ENCODE data around the gene HIVEP1. TPM values are rescaled to one million over a fixed set of nuclear protein-coding genes. Genes with fewer than 3 reads are reported as not detected.

Gene HIVEP1
- total RNA-seq, 5 donors from 2014 or later (not counting 1 experiment from before 2014, with no cell fraction given): 20.0 to 73.1 (median 29.5) TPM

DNA sequence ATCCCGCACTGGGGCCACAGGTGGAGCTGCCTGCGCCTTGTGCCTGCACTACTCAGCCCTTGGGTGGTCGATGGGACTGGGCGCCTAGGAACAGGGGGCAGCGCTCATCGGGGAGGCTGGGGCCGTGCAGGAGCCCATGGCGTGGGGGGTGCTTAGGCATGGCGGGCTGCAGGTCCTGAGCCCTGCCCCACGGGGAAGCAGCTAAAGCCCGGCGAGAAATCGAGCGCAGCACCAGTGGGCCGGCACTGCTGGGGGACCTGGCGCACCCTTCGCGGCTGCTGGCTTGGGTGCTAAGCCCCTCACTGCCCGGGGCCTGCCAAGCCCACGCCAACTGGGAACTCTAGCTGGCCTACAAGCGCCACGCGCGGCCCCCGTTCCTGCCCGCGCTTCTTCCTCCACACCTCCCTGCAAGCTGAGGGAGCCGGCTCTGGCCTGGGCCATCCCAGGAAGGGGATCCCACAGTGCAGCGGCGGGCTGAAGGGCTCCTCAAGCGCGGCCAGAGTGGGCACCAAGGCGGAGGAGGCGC is 5.8 kb downstream of the HIVEP1 start:
- H3K4me1 ChIP-seq (ENCODE audit: control insufficient read depth in 1 of 2, extremely low read depth in 1 of 2, insufficient read depth in 2 of 2, low read length in 2 of 2): peaks cover 17 to 33% of the 10 kb centered on the region in 2 experiments
- H3K36me3 Mint-ChIP-seq: peaks cover 58% of the 10 kb centered on the region
- WGBS (ENCODE audit: insufficient coverage): 96% methylated on average over 27 of the region's 34 CpGs
- peaks cover 3 to 8% of the 10 kb centered on the region in 2 donors for H3K36me3 ChIP-seq (ENCODE audit: control insufficient read depth in 2 of 2, extremely low read depth in 1 of 2, insufficient read depth in 1 of 2, low read length in 1 of 2)
- no peak overlapping the region for H3K4me3 ChIP-seq (ENCODE audit: control insufficient read depth in 1 of 2, extremely low read depth in 1 of 2, low read length in 1 of 2)
- ChIA-PET CTCF (interaction anchor here in 1 of 2 donors (0.6 kb wide), 1 partner anchor 312 kb away, joined by 5 read pairs; no protein-coding TSS in a partner anchor), POLR2A (interaction anchor here in 1 of 2 donors (0.6 to 1.1 kb wide), 2 partner anchors 11 to 32 kb away, joined by 3 to 4 read pairs; no protein-coding TSS in a partner anchor)
- H3K27ac ChIP-seq (ENCODE audit: low read length): no peak overlapping the region
- H3K27me3 Mint-ChIP-seq: no peaks in the 10 kb centered on the region
- no peak for ATAC-seq (replicated peaks in 1 of 4)
- H3K27me3 ChIP-seq (replicated peaks in 1 of 2; ENCODE audit: control insufficient read depth in 2 of 2, extremely low read depth in 1 of 2, insufficient read depth in 2 of 2, low read length in 1 of 2): no peaks in the 10 kb centered on the region
- H3K9me3 ChIP-seq: no peaks in the 10 kb centered on the region
- H3K27ac Mint-ChIP-seq: no peak overlapping the region
- peaks cover 71 to 81% (median 79%) of the 10 kb centered on the region in 3 donors for H3K4me1 Mint-ChIP-seq
- H3K4me3 Mint-ChIP-seq: no peak overlapping the region
- H3K9me3 Mint-ChIP-seq: peaks cover 0 to 5% (median 0%) of the 10 kb centered on the region in 3 donors
- no peak for DNase-seq

- peak in 1 of 4 experiments; percentile 11 for ATAC-seq (replicated peaks in 1 of 4)
Measured at GRCh38 chr6:12020187-12020791, 8.2 kb downstream of the HIVEP1 start.

DNA sequence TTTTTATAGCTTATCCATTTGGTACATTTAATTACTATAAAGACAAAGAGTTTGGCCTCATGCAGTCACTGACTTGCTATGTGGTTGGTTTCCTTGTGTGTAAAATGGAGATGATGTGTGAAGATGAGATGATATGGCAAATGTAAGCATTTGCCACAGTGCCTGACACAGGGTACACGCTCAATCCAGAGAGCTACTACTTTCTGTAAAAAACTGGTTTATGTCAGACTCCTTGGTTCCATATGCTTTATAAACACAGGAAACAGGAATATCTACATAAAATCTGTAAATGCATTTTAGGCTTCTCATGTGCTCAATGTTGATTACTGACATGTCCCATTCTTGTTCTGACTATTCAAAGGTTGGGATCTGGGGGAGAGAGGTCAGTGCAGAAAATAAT is 10.4 kb downstream of the HIVEP1 start:
- peaks cover 8 to 37% of the 10 kb centered on the region in 2 experiments for H3K4me1 ChIP-seq (ENCODE audit: control insufficient read depth in 1 of 2, extremely low read depth in 1 of 2, insufficient read depth in 2 of 2, low read length in 2 of 2)
- no peaks in the 10 kb centered on the region for H3K9me3 ChIP-seq
- DNase-seq (no peak), ATAC-seq (replicated peaks in 1 of 4) (no peak)
- no peaks in the 10 kb centered on the region for H3K27me3 ChIP-seq (replicated peaks in 1 of 2; ENCODE audit: control insufficient read depth in 2 of 2, extremely low read depth in 1 of 2, insufficient read depth in 2 of 2, low read length in 1 of 2)
- H3K27ac ChIP-seq (ENCODE audit: low read length): no peak overlapping the region
- WGBS (ENCODE audit: insufficient coverage): no CpG with 5 or more reads among the region's 1 CpG
- CTCF ChIA-PET: no interaction called here
- H3K4me1 Mint-ChIP-seq: peaks cover 63 to 77% (median 73%) of the 10 kb centered on the region in 3 donors
- no peaks in the 10 kb centered on the region for H3K9me3 Mint-ChIP-seq
- POLR2A ChIA-PET: no interaction called here
- peaks cover 51% of the 10 kb centered on the region for H3K36me3 Mint-ChIP-seq
- no peak overlapping the region for H3K4me3 Mint-ChIP-seq
- H3K27ac Mint-ChIP-seq: no peak overlapping the region
- peaks cover 3 to 8% of the 10 kb centered on the region in 2 donors for H3K36me3 ChIP-seq (ENCODE audit: control insufficient read depth in 2 of 2, extremely low read depth in 1 of 2, insufficient read depth in 1 of 2, low read length in 1 of 2)
- no peak overlapping the region for H3K4me3 ChIP-seq (ENCODE audit: control insufficient read depth in 1 of 2, extremely low read depth in 1 of 2, low read length in 1 of 2)
- H3K27me3 Mint-ChIP-seq: no peaks in the 10 kb centered on the region

More at GRCh38 chr6:12020187-12020791, 8.2 kb downstream of the HIVEP1 start:
- H3K36me3 ChIP-seq (ENCODE audit: control insufficient read depth in 2 of 2, extremely low read depth in 1 of 2, insufficient read depth in 1 of 2, low read length in 1 of 2): peaks cover 3 to 8% of the 10 kb centered on the region in 2 donors
- Mint-ChIP-seq H3K36me3 (peaks cover 57% of the 10 kb centered on the region), H3K4me1 (peaks cover 66 to 77% (median 73%) of the 10 kb centered on the region in 3 donors), H3K4me3 (peak overlapping the region in 1 of 3 donors; percentile 30), H3K9me3 (no peaks in the 10 kb centered on the region), H3K27ac (peak overlapping the region; percentile 72 to 75), H3K27me3 (no peaks in the 10 kb centered on the region)
- H3K27me3 ChIP-seq (replicated peaks in 1 of 2; ENCODE audit: control insufficient read depth in 2 of 2, extremely low read depth in 1 of 2, insufficient read depth in 2 of 2, low read length in 1 of 2): no peaks in the 10 kb centered on the region
- POLR2A ChIA-PET: interaction anchor here (0.5 to 0.7 kb wide), 4 partner anchors 10 to 212 kb away, joined by 3 to 5 read pairs (median 4); no protein-coding TSS in a partner anchor
- H3K4me3 ChIP-seq (ENCODE audit: control insufficient read depth in 1 of 2, extremely low read depth in 1 of 2, low read length in 1 of 2): no peak overlapping the region
- no peak overlapping the region for H3K27ac ChIP-seq (ENCODE audit: low read length)
- H3K9me3 ChIP-seq: no peaks in the 10 kb centered on the region
- DNase-seq: no peak
- WGBS (ENCODE audit: insufficient coverage): 84% methylated on average over 8 of the region's 12 CpGs
- peaks cover 12 to 33% of the 10 kb centered on the region in 2 experiments for H3K4me1 ChIP-seq (ENCODE audit: control insufficient read depth in 1 of 2, extremely low read depth in 1 of 2, insufficient read depth in 2 of 2, low read length in 2 of 2)
- CTCF ChIA-PET: interaction anchor here (0.6 to 0.7 kb wide), 4 partner anchors 31 to 1131 kb away, joined by 3 to 8 read pairs (median 4); no protein-coding TSS in a partner anchor

- no peaks in the 10 kb centered on the region for H3K9me3 Mint-ChIP-seq
Measured at GRCh38 chr6:12022953-12023388, 10.9 kb downstream of the HIVEP1 start.

DNA sequence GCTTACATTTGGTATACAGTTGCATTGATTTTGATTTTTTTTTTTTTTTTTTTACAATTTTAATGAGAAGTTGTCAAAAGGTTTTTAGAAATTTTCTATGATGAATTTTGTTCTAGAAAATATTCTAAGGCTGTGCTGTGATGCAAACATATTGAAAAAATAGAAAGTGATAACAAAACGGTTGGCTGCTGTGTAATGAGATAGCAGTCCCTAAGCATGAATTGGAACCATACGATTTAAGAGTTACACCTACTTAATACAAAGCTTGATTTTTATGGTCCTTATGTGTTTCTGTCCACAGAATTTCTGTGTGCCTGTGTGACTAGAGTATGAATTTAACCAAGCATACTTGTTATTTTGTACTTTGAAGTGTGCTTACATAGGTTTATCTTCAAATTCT is 12.1 kb downstream of the HIVEP1 start:
- no peak overlapping the region for H3K27ac ChIP-seq (ENCODE audit: low read length)
- no peak overlapping the region for H3K4me3 ChIP-seq (ENCODE audit: control insufficient read depth in 1 of 2, extremely low read depth in 1 of 2, low read length in 1 of 2)
- Mint-ChIP-seq H3K4me3 (no peak overlapping the region), H3K9me3 (peaks cover 0 to 7% (median 0%) of the 10 kb centered on the region in 3 donors), H3K36me3 (peaks cover 57% of the 10 kb centered on the region), H3K4me1 (peaks cover 66 to 75% (median 71%) of the 10 kb centered on the region in 3 donors), H3K27me3 (no peaks in the 10 kb centered on the region), H3K27ac (no peak overlapping the region)
- H3K4me1 ChIP-seq (ENCODE audit: control insufficient read depth in 1 of 2, extremely low read depth in 1 of 2, insufficient read depth in 2 of 2, low read length in 2 of 2): peaks cover 8 to 35% of the 10 kb centered on the region in 2 experiments
- CTCF ChIA-PET: interaction anchor here in 1 of 2 donors (0.5 kb wide), 1 partner anchor 91 kb away, joined by 5 read pairs; no protein-coding TSS in a partner anchor
- peaks cover 0 to 5% of the 10 kb centered on the region in 2 donors for H3K36me3 ChIP-seq (ENCODE audit: control insufficient read depth in 2 of 2, extremely low read depth in 1 of 2, insufficient read depth in 1 of 2, low read length in 1 of 2)
- no peaks in the 10 kb centered on the region for H3K27me3 ChIP-seq (replicated peaks in 1 of 2; ENCODE audit: control insufficient read depth in 2 of 2, extremely low read depth in 1 of 2, insufficient read depth in 2 of 2, low read length in 1 of 2)
- POLR2A ChIA-PET: interaction anchor here in 1 of 2 donors (0.7 kb wide), 1 partner anchor 66 kb away, joined by 8 read pairs; no protein-coding TSS in a partner anchor
- no CpG with 5 or more reads among the region's 2 CpGs for WGBS (ENCODE audit: insufficient coverage)
- H3K9me3 ChIP-seq: peaks cover 2% of the 10 kb centered on the region
- DNase-seq: no peak
- ATAC-seq (replicated peaks in 1 of 4): no peak

More at GRCh38 chr6:12022953-12023388, 10.9 kb downstream of the HIVEP1 start:
- Mint-ChIP-seq H3K4me1 (peaks cover 67 to 80% (median 74%) of the 10 kb centered on the region in 3 donors), H3K27ac (no peak overlapping the region), H3K4me3 (no peak overlapping the region), H3K27me3 (no peaks in the 10 kb centered on the region), H3K36me3 (peaks cover 54% of the 10 kb centered on the region)
- peaks cover 3 to 8% of the 10 kb centered on the region in 2 donors for H3K36me3 ChIP-seq (ENCODE audit: control insufficient read depth in 2 of 2, extremely low read depth in 1 of 2, insufficient read depth in 1 of 2, low read length in 1 of 2)
- H3K27me3 ChIP-seq (replicated peaks in 1 of 2; ENCODE audit: control insufficient read depth in 2 of 2, extremely low read depth in 1 of 2, insufficient read depth in 2 of 2, low read length in 1 of 2): no peaks in the 10 kb centered on the region
- ChIA-PET CTCF (no interaction called here), POLR2A (no interaction called here)
- no CpG with 5 or more reads among the region's 7 CpGs for WGBS (ENCODE audit: insufficient coverage)
- ATAC-seq (replicated peaks in 1 of 4) (no peak), DNase-seq (no peak)
- H3K9me3 ChIP-seq: no peaks in the 10 kb centered on the region
- no peak overlapping the region for H3K4me3 ChIP-seq (ENCODE audit: control insufficient read depth in 1 of 2, extremely low read depth in 1 of 2, low read length in 1 of 2)
- no peak overlapping the region for H3K27ac ChIP-seq (ENCODE audit: low read length)
- peaks cover 8 to 37% of the 10 kb centered on the region in 2 experiments for H3K4me1 ChIP-seq (ENCODE audit: control insufficient read depth in 1 of 2, extremely low read depth in 1 of 2, insufficient read depth in 2 of 2, low read length in 2 of 2)

- no peak overlapping the region for H3K27ac ChIP-seq (ENCODE audit: low read length)
- Mint-ChIP-seq H3K36me3 (peaks cover 59% of the 10 kb centered on the region), H3K4me1 (peaks cover 59 to 69% (median 64%) of the 10 kb centered on the region in 3 donors), H3K9me3 (peaks cover under 1 to 12% (median 2%) of the 10 kb centered on the region in 3 donors), H3K4me3 (no peak overlapping the region), H3K27ac (no peak overlapping the region), H3K27me3 (no peaks in the 10 kb centered on the region)
- ATAC-seq (replicated peaks in 1 of 4) (no peak), DNase-seq (no peak)
- WGBS (ENCODE audit: insufficient coverage): 100% methylated on average over 2 of the region's 4 CpGs
- H3K4me3 ChIP-seq (ENCODE audit: control insufficient read depth in 1 of 2, extremely low read depth in 1 of 2, low read length in 1 of 2): no peak overlapping the region
- ChIA-PET CTCF (interaction anchor here (0.6 to 0.7 kb wide), 3 partner anchors 51 to 87 kb away, joined by 3 to 6 read pairs (median 3); no protein-coding TSS in a partner anchor), POLR2A (no interaction called here)
- peaks cover 8 to 30% of the 10 kb centered on the region in 2 experiments for H3K4me1 ChIP-seq (ENCODE audit: control insufficient read depth in 1 of 2, extremely low read depth in 1 of 2, insufficient read depth in 2 of 2, low read length in 2 of 2)
- peaks cover 0 to 5% of the 10 kb centered on the region in 2 donors for H3K36me3 ChIP-seq (ENCODE audit: control insufficient read depth in 2 of 2, extremely low read depth in 1 of 2, insufficient read depth in 1 of 2, low read length in 1 of 2)
- H3K27me3 ChIP-seq (replicated peaks in 1 of 2; ENCODE audit: control insufficient read depth in 2 of 2, extremely low read depth in 1 of 2, insufficient read depth in 2 of 2, low read length in 1 of 2): no peaks in the 10 kb centered on the region
- peaks cover 2% of the 10 kb centered on the region for H3K9me3 ChIP-seq
Measured at GRCh38 chr6:12024699-12025434, 12.8 kb downstream of the HIVEP1 start.
